ENCODE results near the gene NR6A1.

DNA sequence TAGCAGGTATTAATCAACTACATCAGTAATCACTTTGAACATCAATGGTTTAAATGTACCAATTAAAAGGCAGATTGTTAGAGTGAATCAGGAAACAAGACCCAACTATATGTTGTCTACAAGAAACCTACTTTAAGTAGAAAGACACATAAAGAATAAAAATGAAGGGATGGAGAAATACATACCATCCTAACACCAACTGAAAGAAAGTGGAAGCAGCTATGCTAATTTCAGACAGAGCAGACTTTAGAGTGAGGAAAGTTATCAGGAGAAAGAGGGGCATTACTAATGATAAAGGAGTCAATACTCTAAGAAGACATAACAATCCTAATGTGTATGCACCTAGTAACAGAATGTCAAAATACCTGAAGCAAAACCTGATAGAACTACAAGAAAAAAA is 125.8 kb downstream of the NR6A1 start:
- TF ChIP-seq ZNF692 (tag by site-specific recombination; IDR thresholded peaks at IDR 0.05) (no peak), CTCF (tag by site-specific recombination; IDR thresholded peaks at IDR 0.05) (no peak), ATF2 (tag by site-specific recombination; IDR thresholded peaks at IDR 0.05; ENCODE audit: low read depth) (no peak), ELK4 (IDR thresholded peaks at IDR 0.05; ENCODE audit: borderline replicate concordance, low read depth, low read length) (no peak)

Data from HEK293 (cell line).